Measurements from ENCODE around the gene AP5S1. TPM values are rescaled to one million over a fixed set of nuclear protein-coding genes. Genes with fewer than 3 reads are reported as not detected.
"Not testable (repeated sequence)": the region's sequence is repeated elsewhere in the genome, so short reads cannot be mapped to it uniquely, and the experiment has no call there.

The AP5S1 gene
- total and polyA plus RNA-seq, 2 of the 4 experiments (the other 2 are of a cell fraction) = 10.1 to 11.7 TPM

GRCh38 chr20:3843490-3843889 is 23.1 kb downstream of the AP5S1 start:
- H2BK120ac ChIP-seq (ENCODE audit: low read depth, low read length) = peak overlapping the region; percentile 6; the same call in 1 of the 2 replicates
- H2AK9ac ChIP-seq (replicated peaks; ENCODE audit: low read depth, low read length, poor library complexity) = no peak overlapping the region
- H3K18ac ChIP-seq (ENCODE audit: low read depth, low read length) = peak overlapping the region; percentile 11; the same call in 1 of the 2 replicates
- dilution Hi-C loops (cut with HindIII; ENCODE audit: low sequenced_read_pairs, unreplicated experiment) = no loop called here
- 0 out of 3 replicates have a peak overlapping the region, but pooled peaks have one; percentile 10 for H2BK15ac ChIP-seq (ENCODE audit: low read depth, low read length)
- H4K20me1 ChIP-seq (ENCODE audit: insufficient read depth, low read length) = peaks cover 11% of the 10 kb centered on the region
- TF ChIP-seq MAFK (IDR thresholded peaks at IDR 0.05; ENCODE audit: low read depth, low read length) (peak; percentile 70), BHLHE40 (IDR thresholded peaks at IDR 0.05; ENCODE audit: low read depth, low read length) (0 out of 2 replicates have a peak, but pooled peaks have one; percentile 29), RFX5 (IDR thresholded peaks at IDR 0.05; ENCODE audit: low read depth, low read length) (no peak), NFE2L2 (IDR thresholded peaks at IDR 0.05; ENCODE audit: low read depth, low read length) (peak; percentile 86), FOS (IDR thresholded peaks at IDR 0.05; ENCODE audit: low read depth, low read length) (peak; percentile 62; the same call in 1 of the 2 replicates)
- peak overlapping the region; percentile 11; the same call in 1 of the 2 replicates for H2AK5ac ChIP-seq (ENCODE audit: low read depth, low read length)
- H3K27me3 ChIP-seq (ENCODE audit: control insufficient read depth, insufficient read depth, low read length) = no peaks in the 10 kb centered on the region
- peak overlapping the region; percentile 42; the same call in 1 of the 2 replicates for H4K5ac ChIP-seq (ENCODE audit: low read depth, low read length)
- H3K4me2 ChIP-seq (ENCODE audit: low read depth, low read length) = peak overlapping the region; percentile 5; the same call in 1 of the 2 replicates
- ATAC-seq (ENCODE audit: low read depth) (peak; percentile 36), DNase-seq (peak; percentile 84)
- no peak overlapping the region for H3K14ac ChIP-seq (replicated peaks; ENCODE audit: low read depth, low read length)
- H2BK5ac ChIP-seq (ENCODE audit: low read depth, low read length, poor library complexity, severe bottlenecking) = peak overlapping the region; percentile 24
- in situ Hi-C loops (cut with MboI; ENCODE audit: low sequenced_read_pairs) = no loop called here
- peak overlapping the region; percentile 80 for H2AFZ ChIP-seq (replicated peaks; ENCODE audit: low read length, poor library complexity)
- H3K4me1 ChIP-seq (ENCODE audit: control insufficient read depth, insufficient read depth, low read length) = peaks cover 8% of the 10 kb centered on the region
- H3K27ac ChIP-seq (ENCODE audit: insufficient read depth, low read length) = peak overlapping the region; percentile 54
- H3K9ac ChIP-seq (ENCODE audit: low read depth, low read length) = no peak overlapping the region
- no peaks in the 10 kb centered on the region for H3K9me3 ChIP-seq (ENCODE audit: control insufficient read depth, insufficient read depth, low read length)
- H2BK20ac ChIP-seq (ENCODE audit: low read depth, low read length) = no peak overlapping the region
- H3K79me1 ChIP-seq (ENCODE audit: low read depth in 1 of 2, low read length in 2 of 2) = peaks cover 15 to 25% of the 10 kb centered on the region in 2 experiments
- H3K23ac ChIP-seq (ENCODE audit: low read depth, low read length) = no peak overlapping the region
- peak overlapping the region in 1 of 2 experiments; percentile 68; a peak in 2 of 4 replicates for H4K8ac ChIP-seq (ENCODE audit: low read depth in 2 of 2, low read length in 2 of 2)
- H3K4ac ChIP-seq (ENCODE audit: low read depth, low read length) = peak overlapping the region; percentile 30; the same call in 1 of the 2 replicates
- no peak overlapping the region for H3K4me3 ChIP-seq (ENCODE audit: insufficient read depth, low read depth, low read length)
- ChIA-PET CTCF (interaction anchor here (1.1 to 2.4 kb wide), 3 partner anchors 23 to 90 kb away, joined by 3 to 5 read pairs (median 3); partner anchors contain the start of gene AP5S1), POLR2A (ENCODE audit: unreplicated experiment) (no interaction called here)
- H3K9me1 ChIP-seq (ENCODE audit: insufficient read depth, low read length) = peaks cover 22% of the 10 kb centered on the region
- intact Hi-C loops (cut with micrococcal nuclease) = no loop called here
- WGBS, 2 experiments (ENCODE audit: extremely low coverage in 2 of 2, insufficient read length in 1 of 2) = no CpG with 5 or more reads among the region's 5 CpGs
- H4K91ac ChIP-seq (ENCODE audit: insufficient read depth, low read depth, low read length) = peak overlapping the region; percentile 56; the same call in 1 of the 2 replicates
- BruUV-seq (replicated peaks) = no TSS peak
- no peak overlapping the region for H3K56ac ChIP-seq (ENCODE audit: extremely low read depth, insufficient read depth, low read length)
- peaks cover 2% of the 10 kb centered on the region for H3K36me3 ChIP-seq (ENCODE audit: control insufficient read depth, insufficient read depth, low read length)

GRCh38 chr20:3843990-3844619 is 23.8 kb downstream of the AP5S1 start:
- H2AFZ ChIP-seq (replicated peaks; ENCODE audit: low read length, poor library complexity); H3K56ac ChIP-seq (ENCODE audit: extremely low read depth, insufficient read depth, low read length); dilution Hi-C loops (cut with HindIII; ENCODE audit: low sequenced_read_pairs, unreplicated experiment); H3K4me3 ChIP-seq (ENCODE audit: insufficient read depth, low read depth, low read length); H3K27ac ChIP-seq (ENCODE audit: insufficient read depth, low read length); BruUV-seq (replicated peaks); H2BK20ac ChIP-seq (ENCODE audit: low read depth, low read length); H3K14ac ChIP-seq (replicated peaks; ENCODE audit: low read depth, low read length); intact Hi-C loops (cut with micrococcal nuclease); H3K9ac ChIP-seq (ENCODE audit: low read depth, low read length); H2AK9ac ChIP-seq (replicated peaks; ENCODE audit: low read depth, low read length, poor library complexity); H3K36me3 ChIP-seq (ENCODE audit: control insufficient read depth, insufficient read depth, low read length); H3K18ac ChIP-seq (ENCODE audit: low read depth, low read length); H3K23ac ChIP-seq (ENCODE audit: low read depth, low read length); DNase-seq; H3K4ac ChIP-seq (ENCODE audit: low read depth, low read length); in situ Hi-C loops (cut with MboI; ENCODE audit: low sequenced_read_pairs); H4K91ac ChIP-seq (ENCODE audit: insufficient read depth, low read depth, low read length); H4K5ac ChIP-seq (ENCODE audit: low read depth, low read length); H2BK15ac ChIP-seq (ENCODE audit: low read depth, low read length); ATAC-seq (ENCODE audit: low read depth); H3K4me1 ChIP-seq (ENCODE audit: control insufficient read depth, insufficient read depth, low read length); POLR2A ChIA-PET (ENCODE audit: unreplicated experiment); H3K4me2 ChIP-seq (ENCODE audit: low read depth, low read length); H2BK5ac ChIP-seq (ENCODE audit: low read depth, low read length, poor library complexity, severe bottlenecking); H3K9me3 ChIP-seq (ENCODE audit: control insufficient read depth, insufficient read depth, low read length); H3K27me3 ChIP-seq (ENCODE audit: control insufficient read depth, insufficient read depth, low read length): not testable (repeated sequence)
- Histone ChIP-seq H3K79me1 (ENCODE audit: low read depth in 1 of 2, low read length in 2 of 2) (peaks cover 17 to 31% of the 10 kb centered on the region in 2 experiments), H2AK5ac (ENCODE audit: low read depth, low read length) (0 out of 2 replicates have a peak overlapping the region, but pooled peaks have one; percentile 24), H3K9me1 (ENCODE audit: insufficient read depth, low read length) (peaks cover 25% of the 10 kb centered on the region), H2BK120ac (ENCODE audit: low read depth, low read length) (peak overlapping the region; percentile 19), H4K20me1 (ENCODE audit: insufficient read depth, low read length) (peaks cover 13% of the 10 kb centered on the region), H4K8ac (ENCODE audit: low read depth in 2 of 2, low read length in 2 of 2) (0 out of 4 replicates have a peak overlapping the region, but pooled peaks of 1 of the 2 experiments have one; percentile 37)
- CTCF ChIA-PET = interaction anchor here (1.1 to 2.4 kb wide), 3 partner anchors 24 to 91 kb away, joined by 3 to 5 read pairs (median 3); partner anchors contain the start of gene AP5S1
- 100% methylated on average over 5 of the region's 9 CpGs; no CpG with 5 or more reads in 1 of the 2 experiments for WGBS, 2 experiments (ENCODE audit: extremely low coverage in 2 of 2, insufficient read length in 1 of 2)

All from IMR-90 (cell line).